Endothelial cell of umbilical vein (primary cell): ENCODE measurements around the gene PIM2.

Experiments used
- EZH2 ChIP-seq: IDR thresholded peaks from 2 replicates; pipeline ENCODE4 v1.6.1; 2012; ENCODE audit warnings: borderline replicate concordance, low read depth, mild to moderate bottlenecking, moderate library complexity, low read length, inconsistent platforms; ENCODE audit not compliant: severe bottlenecking
- GATA2 ChIP-seq: IDR thresholded peaks from 2 replicates; pipeline ENCODE4 v1.7.0; 2011; ENCODE audit warnings: low read depth, mild to moderate bottlenecking, moderate library complexity, mixed read lengths, low read length; ENCODE audit not compliant: insufficient read length, insufficient read depth
- MYC ChIP-seq: IDR thresholded peaks from one replicate; pipeline ENCODE4 v1.6.1; 2011; ENCODE audit warnings: mild to moderate bottlenecking, low read depth, low read length
- POLR2A ChIP-seq: IDR thresholded peaks from 2 replicates; pipeline ENCODE4 v1.6.1; 2012; ENCODE audit warnings: low read depth, mild to moderate bottlenecking, control low read depth, low read length
- POLR2AphosphoS5 ChIP-seq: IDR thresholded peaks from 2 replicates; pipeline ENCODE4 v1.6.1; 2012; ENCODE audit warnings: low read depth, mild to moderate bottlenecking, control low read depth, low read length, moderate library complexity; ENCODE audit not compliant: insufficient read depth
- TF ChIP-seq, protein P1 (sequence below), 2 donors: IDR thresholded peaks; 1 replicate in 1 of 2; 2 replicates in 1 of 2; pipeline ENCODE4 v1.5.1; 2011; ENCODE audit warnings: low read length in 2 of 2, mild to moderate bottlenecking in 2 of 2, moderate library complexity in 2 of 2, control low read depth in 1 of 2, inconsistent platforms in 1 of 2, low read depth in 1 of 2; ENCODE audit not compliant: insufficient read depth in 1 of 2; ENCODE audit errors: extremely low read depth in 1 of 2
- TF ChIP-seq, protein P2 (sequence below): IDR thresholded peaks from 2 replicates; pipeline ENCODE4 v1.6.1; 2011; ENCODE audit not compliant: insufficient read depth, insufficient read length

GRCh38 chrX:48918301-48918642 lies 552 bp downstream of the PIM2 start:
- TF ChIP-seq POLR2A (no peak), EZH2 (no peak), POLR2AphosphoS5 (no peak), GATA2 (no peak), MYC (no peak)
- TF ChIP-seq, protein P1, sequence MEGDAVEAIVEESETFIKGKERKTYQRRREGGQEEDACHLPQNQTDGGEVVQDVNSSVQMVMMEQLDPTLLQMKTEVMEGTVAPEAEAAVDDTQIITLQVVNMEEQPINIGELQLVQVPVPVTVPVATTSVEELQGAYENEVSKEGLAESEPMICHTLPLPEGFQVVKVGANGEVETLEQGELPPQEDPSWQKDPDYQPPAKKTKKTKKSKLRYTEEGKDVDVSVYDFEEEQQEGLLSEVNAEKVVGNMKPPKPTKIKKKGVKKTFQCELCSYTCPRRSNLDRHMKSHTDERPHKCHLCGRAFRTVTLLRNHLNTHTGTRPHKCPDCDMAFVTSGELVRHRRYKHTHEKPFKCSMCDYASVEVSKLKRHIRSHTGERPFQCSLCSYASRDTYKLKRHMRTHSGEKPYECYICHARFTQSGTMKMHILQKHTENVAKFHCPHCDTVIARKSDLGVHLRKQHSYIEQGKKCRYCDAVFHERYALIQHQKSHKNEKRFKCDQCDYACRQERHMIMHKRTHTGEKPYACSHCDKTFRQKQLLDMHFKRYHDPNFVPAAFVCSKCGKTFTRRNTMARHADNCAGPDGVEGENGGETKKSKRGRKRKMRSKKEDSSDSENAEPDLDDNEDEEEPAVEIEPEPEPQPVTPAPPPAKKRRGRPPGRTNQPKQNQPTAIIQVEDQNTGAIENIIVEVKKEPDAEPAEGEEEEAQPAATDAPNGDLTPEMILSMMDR (IDR thresholded peaks at IDR 0.05; ENCODE audit: extremely low read depth in 1 of 2, insufficient read depth in 1 of 2, low read depth in 1 of 2, low read length in 2 of 2) = no peak
- TF ChIP-seq, protein P2, sequence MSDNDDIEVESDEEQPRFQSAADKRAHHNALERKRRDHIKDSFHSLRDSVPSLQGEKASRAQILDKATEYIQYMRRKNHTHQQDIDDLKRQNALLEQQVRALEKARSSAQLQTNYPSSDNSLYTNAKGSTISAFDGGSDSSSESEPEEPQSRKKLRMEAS = no peak
